ENCODE data around the gene PRKCB.
"Not testable (repeated sequence)": the region's sequence is repeated elsewhere in the genome, so short reads cannot be mapped to it uniquely, and the experiment has no call there.

DNA sequence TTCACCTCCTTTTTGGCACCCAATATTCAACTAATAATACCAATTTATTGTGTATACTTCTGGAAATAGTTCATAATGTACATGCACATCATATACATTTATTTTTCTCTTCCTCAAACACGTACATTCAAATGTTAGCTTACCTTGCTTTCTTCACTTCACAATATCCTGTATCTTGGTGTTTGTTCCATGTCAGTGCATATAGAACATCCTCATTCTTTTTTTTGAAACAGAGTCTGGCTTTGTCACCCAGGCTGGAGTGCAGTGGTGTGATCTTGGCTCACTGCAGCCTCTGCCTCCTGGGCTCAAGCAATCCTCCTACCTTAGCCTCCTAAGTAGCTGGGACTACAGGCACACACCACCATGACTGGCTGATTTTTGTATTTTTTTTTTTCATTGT, 80.8 kb downstream of the PRKCB start:
- TF ChIP-seq CTCF, POLR2A, POLR2AphosphoS5 (IDR thresholded peaks at IDR 0.05): not testable (repeated sequence)

Data from upper lobe of left lung (tissue), 4 donors.